ENCODE measurements around the gene LIMCH1. TPM values are rescaled to one million over a fixed set of nuclear protein-coding genes. Genes with fewer than 3 reads are reported as not detected.

Gene LIMCH1
- total RNA-seq, 1 donor from 2014 or later: 7.1 TPM

DNA sequence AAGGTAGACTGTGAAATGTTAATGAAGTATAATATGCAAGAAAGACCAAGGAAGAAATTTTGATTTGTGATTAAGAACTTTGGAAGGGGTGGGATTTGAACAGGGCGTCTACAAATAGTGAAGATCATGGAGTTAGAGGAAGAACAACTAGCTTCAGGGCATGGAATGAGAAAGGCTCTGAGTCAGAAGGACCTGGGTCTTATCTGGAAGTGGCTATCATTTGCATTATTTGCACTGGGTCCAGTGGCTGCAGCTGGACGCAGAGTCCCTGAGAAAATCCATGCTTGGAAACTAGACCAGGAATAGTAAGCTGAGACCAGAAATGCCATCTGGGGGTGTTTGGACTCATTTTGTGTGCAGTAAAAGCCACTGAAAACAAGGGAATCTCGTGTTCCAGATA lies 4.3 kb upstream of the LIMCH1 start:
- Histone ChIP-seq H3K9me3 (ENCODE audit: insufficient read depth, low read depth, low read length) (no peaks in the 10 kb centered on the region), H4K20me1 (ENCODE audit: insufficient read depth, low read length) (no peaks in the 10 kb centered on the region), H2AFZ (ENCODE audit: low read depth, low read length) (no peak overlapping the region), H3K79me2 (ENCODE audit: insufficient read depth, low read length) (no peaks in the 10 kb centered on the region), H3K27ac (ENCODE audit: low read depth, low read length) (no peak overlapping the region), H3K4me1 (ENCODE audit: insufficient read depth, low read length) (no peaks in the 10 kb centered on the region), H3K36me3 (ENCODE audit: insufficient read depth, low read length) (no peaks in the 10 kb centered on the region), H3K4me2 (ENCODE audit: low read length) (no peak overlapping the region), H3K27me3 (ENCODE audit: insufficient read depth, low read length) (no peaks in the 10 kb centered on the region), H3K4me3 (ENCODE audit: insufficient read depth, low read depth, low read length) (no peak overlapping the region), H3K9ac (ENCODE audit: low read length) (no peak overlapping the region)
- Mint-ChIP-seq H3K36me3 (ENCODE audit: low read depth, unreplicated experiment) (no peaks in the 10 kb centered on the region), H3K27ac (ENCODE audit: unreplicated experiment) (no peak overlapping the region), H3K27me3 (ENCODE audit: low read depth, unreplicated experiment) (no peaks in the 10 kb centered on the region), H3K4me1 (ENCODE audit: low read depth, unreplicated experiment) (peaks cover 18% of the 10 kb centered on the region), H3K4me3 (ENCODE audit: unreplicated experiment) (no peak overlapping the region), H3K9me3 (ENCODE audit: unreplicated experiment) (no peaks in the 10 kb centered on the region)
- TF ChIP-seq, protein P1, sequence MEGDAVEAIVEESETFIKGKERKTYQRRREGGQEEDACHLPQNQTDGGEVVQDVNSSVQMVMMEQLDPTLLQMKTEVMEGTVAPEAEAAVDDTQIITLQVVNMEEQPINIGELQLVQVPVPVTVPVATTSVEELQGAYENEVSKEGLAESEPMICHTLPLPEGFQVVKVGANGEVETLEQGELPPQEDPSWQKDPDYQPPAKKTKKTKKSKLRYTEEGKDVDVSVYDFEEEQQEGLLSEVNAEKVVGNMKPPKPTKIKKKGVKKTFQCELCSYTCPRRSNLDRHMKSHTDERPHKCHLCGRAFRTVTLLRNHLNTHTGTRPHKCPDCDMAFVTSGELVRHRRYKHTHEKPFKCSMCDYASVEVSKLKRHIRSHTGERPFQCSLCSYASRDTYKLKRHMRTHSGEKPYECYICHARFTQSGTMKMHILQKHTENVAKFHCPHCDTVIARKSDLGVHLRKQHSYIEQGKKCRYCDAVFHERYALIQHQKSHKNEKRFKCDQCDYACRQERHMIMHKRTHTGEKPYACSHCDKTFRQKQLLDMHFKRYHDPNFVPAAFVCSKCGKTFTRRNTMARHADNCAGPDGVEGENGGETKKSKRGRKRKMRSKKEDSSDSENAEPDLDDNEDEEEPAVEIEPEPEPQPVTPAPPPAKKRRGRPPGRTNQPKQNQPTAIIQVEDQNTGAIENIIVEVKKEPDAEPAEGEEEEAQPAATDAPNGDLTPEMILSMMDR (IDR thresholded peaks at IDR 0.05; ENCODE audit: insufficient read depth, low read depth, low read length): no peak
- no peak for TF ChIP-seq EZH2 (IDR thresholded peaks at IDR 0.05; ENCODE audit: insufficient read depth, low read length)
- FAIRE-seq (no peak), DNase-seq (ENCODE audit: low read depth) (no peak)

DNA sequence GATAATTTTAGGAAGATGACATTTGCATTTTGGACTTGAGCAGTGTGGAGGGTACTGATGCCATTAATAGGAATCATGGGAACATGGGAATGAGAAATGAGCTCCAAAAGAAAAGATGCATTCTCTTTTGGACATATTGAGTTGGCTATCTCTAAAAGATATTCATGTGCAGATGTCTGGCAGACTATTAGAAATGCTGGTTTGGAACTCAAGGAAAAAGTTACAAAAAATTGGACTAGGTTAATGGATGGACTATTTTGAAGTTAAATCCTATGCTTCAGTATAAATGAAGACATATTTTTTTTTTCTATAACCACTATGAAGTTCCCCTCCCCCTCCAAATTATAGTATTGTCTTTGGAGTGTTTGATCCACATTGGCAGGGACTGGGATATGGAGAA lies 3.6 kb upstream of the LIMCH1 start:
- Mint-ChIP-seq H3K9me3 (ENCODE audit: unreplicated experiment) (no peaks in the 10 kb centered on the region), H3K36me3 (ENCODE audit: low read depth, unreplicated experiment) (no peaks in the 10 kb centered on the region), H3K4me3 (ENCODE audit: unreplicated experiment) (no peak overlapping the region), H3K27ac (ENCODE audit: unreplicated experiment) (no peak overlapping the region), H3K4me1 (ENCODE audit: low read depth, unreplicated experiment) (peaks cover 21% of the 10 kb centered on the region), H3K27me3 (ENCODE audit: low read depth, unreplicated experiment) (no peaks in the 10 kb centered on the region)
- FAIRE-seq: no peak
- no peak overlapping the region for H3K9ac ChIP-seq (ENCODE audit: low read length)
- no peaks in the 10 kb centered on the region for H3K79me2 ChIP-seq (ENCODE audit: insufficient read depth, low read length)
- H2AFZ ChIP-seq (ENCODE audit: low read depth, low read length): no peak overlapping the region
- H3K27me3 ChIP-seq (ENCODE audit: insufficient read depth, low read length): no peaks in the 10 kb centered on the region
- H3K9me3 ChIP-seq (ENCODE audit: insufficient read depth, low read depth, low read length): no peaks in the 10 kb centered on the region
- DNase-seq (ENCODE audit: low read depth): no peak
- H3K4me1 ChIP-seq (ENCODE audit: insufficient read depth, low read length): peaks cover 7% of the 10 kb centered on the region
- H3K4me2 ChIP-seq (ENCODE audit: low read length): no peak overlapping the region
- H4K20me1 ChIP-seq (ENCODE audit: insufficient read depth, low read length): no peaks in the 10 kb centered on the region
- H3K36me3 ChIP-seq (ENCODE audit: insufficient read depth, low read length): no peaks in the 10 kb centered on the region
- TF ChIP-seq EZH2 (IDR thresholded peaks at IDR 0.05; ENCODE audit: insufficient read depth, low read length): no peak
- TF ChIP-seq, protein P1 (IDR thresholded peaks at IDR 0.05; ENCODE audit: insufficient read depth, low read depth, low read length): no peak
- no peak overlapping the region for H3K27ac ChIP-seq (ENCODE audit: low read depth, low read length)
- no peak overlapping the region for H3K4me3 ChIP-seq (ENCODE audit: insufficient read depth, low read depth, low read length)

DNA sequence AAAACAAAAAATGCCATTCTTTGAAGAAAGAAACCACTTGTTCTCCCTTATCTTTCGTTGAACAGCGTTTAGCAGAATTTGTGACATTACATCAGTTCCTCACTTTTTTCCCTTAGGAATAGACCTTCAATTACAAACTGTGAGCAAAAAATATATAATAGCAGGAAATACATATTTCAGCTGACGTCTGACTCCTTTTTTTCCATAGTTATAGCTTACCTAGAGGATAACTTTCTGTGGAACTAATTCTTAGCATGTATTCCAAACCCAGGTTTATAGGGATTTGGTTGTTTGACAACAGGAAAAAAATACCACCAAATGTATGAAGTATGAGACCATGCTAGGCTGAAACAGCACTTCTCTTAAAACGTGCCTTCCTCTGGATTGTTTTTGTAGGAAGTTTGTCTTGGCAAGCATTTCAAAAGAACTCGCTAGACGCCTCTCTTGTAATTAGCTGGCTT lies 2.0 kb upstream of the LIMCH1 start:
- no peaks in the 10 kb centered on the region for H3K9me3 ChIP-seq (ENCODE audit: insufficient read depth, low read depth, low read length)
- no peak overlapping the region for H3K4me3 Mint-ChIP-seq (ENCODE audit: unreplicated experiment)
- H3K9me3 Mint-ChIP-seq (ENCODE audit: unreplicated experiment): no peaks in the 10 kb centered on the region
- no peak for TF ChIP-seq EZH2 (IDR thresholded peaks at IDR 0.05; ENCODE audit: insufficient read depth, low read length)
- TF ChIP-seq, protein P1 (IDR thresholded peaks at IDR 0.05; ENCODE audit: insufficient read depth, low read depth, low read length): no peak
- H3K4me2 ChIP-seq (ENCODE audit: low read length): no peak overlapping the region
- peaks cover 23% of the 10 kb centered on the region for H3K4me1 Mint-ChIP-seq (ENCODE audit: low read depth, unreplicated experiment)
- H2AFZ ChIP-seq (ENCODE audit: low read depth, low read length): no peak overlapping the region
- no peak overlapping the region for H3K4me3 ChIP-seq (ENCODE audit: insufficient read depth, low read depth, low read length)
- no peaks in the 10 kb centered on the region for H3K36me3 ChIP-seq (ENCODE audit: insufficient read depth, low read length)
- H3K9ac ChIP-seq (ENCODE audit: low read length): no peak overlapping the region
- no peaks in the 10 kb centered on the region for H4K20me1 ChIP-seq (ENCODE audit: insufficient read depth, low read length)
- FAIRE-seq (no peak), DNase-seq (ENCODE audit: low read depth) (no peak)
- no peak overlapping the region for H3K27ac Mint-ChIP-seq (ENCODE audit: unreplicated experiment)
- H3K27me3 Mint-ChIP-seq (ENCODE audit: low read depth, unreplicated experiment): no peaks in the 10 kb centered on the region
- H3K27ac ChIP-seq (ENCODE audit: low read depth, low read length): no peak overlapping the region
- H3K79me2 ChIP-seq (ENCODE audit: insufficient read depth, low read length): no peaks in the 10 kb centered on the region
- no peaks in the 10 kb centered on the region for H3K27me3 ChIP-seq (ENCODE audit: insufficient read depth, low read length)
- peaks cover 10% of the 10 kb centered on the region for H3K4me1 ChIP-seq (ENCODE audit: insufficient read depth, low read length)
- H3K36me3 Mint-ChIP-seq (ENCODE audit: low read depth, unreplicated experiment): no peaks in the 10 kb centered on the region
